HG03354 (cell line): ENCODE results near the gene IL16.

Source experiments
- ATAC-seq: cut with Tn5 transposase; IDR thresholded peaks from one replicate; pipeline ENCODE4 v1.9.1; 2021; ENCODE audit warnings: mild to moderate bottlenecking; ENCODE audit not compliant: unreplicated experiment, poor library complexity, severe bottlenecking

IL16 gene

DNA sequence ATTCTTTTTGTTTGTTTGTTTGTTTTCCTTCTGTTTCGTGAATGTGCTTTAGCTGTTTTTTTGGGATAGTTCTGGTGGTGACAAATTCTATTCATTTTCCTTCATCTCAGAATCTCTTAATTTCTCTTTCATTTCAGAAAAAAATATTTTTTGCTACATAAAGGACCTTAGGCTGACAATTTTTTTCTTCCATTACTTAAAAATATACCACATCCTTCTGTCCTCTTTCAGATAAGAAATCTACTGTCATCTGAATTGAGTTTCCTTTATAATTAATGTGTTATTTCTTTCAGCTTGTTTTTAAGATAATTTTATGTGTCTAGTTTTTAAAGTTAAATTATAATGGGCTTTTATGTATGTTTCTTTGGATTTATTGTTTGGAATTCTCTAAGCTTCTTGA, 47.6 kb downstream of the IL16 start:
- ATAC-seq: no peak

DNA sequence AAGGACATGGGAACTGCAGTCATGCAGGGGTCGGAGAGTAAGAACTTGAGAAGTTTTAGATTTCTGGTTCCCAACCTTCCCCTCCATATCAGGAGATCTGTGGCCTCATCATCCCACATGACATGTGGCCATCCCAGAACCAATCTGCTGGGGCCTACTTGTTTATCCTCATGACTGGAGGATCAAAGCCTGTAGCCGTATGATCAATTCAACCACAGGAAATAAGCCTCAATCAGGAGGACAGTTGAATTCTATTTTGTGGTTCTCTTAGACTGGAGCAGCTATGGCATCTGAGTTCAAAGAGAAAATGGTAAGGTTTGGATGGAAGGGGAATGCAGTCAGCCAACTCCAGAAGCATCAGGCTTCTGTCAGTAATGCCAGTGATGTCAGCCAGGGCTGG, 57.2 kb downstream of the IL16 start:
- no peak for ATAC-seq

DNA sequence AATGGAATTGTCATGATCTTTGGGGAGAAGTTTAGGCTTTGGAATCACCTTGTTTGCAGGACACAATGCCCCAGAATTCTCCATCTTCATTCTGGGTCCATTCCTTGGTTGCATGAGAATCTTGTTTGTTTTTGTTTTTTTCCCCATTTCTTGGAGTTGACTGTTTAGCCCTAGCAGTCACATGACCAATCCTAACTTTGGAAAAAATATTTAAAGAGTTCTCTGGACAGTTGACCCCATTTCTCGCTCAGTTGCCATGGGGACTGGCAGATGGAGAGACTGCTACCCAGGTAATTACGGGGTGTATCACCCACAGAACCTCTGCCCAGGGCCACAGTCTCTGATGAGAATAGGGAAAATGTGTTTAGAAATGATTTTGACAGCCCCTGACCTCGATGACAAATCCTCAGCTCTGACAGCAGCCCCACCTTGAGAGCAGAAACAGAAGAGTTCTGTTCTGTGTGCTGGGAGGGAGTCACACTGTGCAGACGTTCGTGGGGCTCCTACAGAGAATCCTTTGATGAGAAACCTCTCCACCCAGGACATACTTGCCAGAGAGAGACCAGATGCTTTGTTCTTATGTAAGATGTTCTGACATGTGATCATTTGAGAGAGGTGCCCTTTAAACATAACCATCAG, 57.7 kb downstream of the IL16 start:
- ATAC-seq: no peak

DNA sequence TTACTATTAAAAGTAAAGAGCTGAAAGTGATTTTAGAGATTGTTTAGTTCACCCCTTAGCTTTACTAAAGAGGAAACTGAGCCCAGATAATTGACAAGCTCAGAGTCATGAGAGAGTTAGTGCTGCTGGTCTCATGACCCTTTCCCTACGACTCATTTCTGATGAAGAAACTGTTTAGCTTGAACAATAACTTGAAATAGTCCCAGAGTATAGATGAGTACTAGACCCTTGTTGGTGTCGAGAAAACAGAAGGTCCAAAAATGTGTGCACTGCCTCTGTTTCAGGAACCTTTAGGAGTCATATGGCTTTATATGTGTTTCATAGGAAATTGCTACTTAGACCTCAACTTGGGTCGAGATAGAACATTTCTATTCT, 58.2 kb downstream of the IL16 start:
- ATAC-seq: no peak

DNA sequence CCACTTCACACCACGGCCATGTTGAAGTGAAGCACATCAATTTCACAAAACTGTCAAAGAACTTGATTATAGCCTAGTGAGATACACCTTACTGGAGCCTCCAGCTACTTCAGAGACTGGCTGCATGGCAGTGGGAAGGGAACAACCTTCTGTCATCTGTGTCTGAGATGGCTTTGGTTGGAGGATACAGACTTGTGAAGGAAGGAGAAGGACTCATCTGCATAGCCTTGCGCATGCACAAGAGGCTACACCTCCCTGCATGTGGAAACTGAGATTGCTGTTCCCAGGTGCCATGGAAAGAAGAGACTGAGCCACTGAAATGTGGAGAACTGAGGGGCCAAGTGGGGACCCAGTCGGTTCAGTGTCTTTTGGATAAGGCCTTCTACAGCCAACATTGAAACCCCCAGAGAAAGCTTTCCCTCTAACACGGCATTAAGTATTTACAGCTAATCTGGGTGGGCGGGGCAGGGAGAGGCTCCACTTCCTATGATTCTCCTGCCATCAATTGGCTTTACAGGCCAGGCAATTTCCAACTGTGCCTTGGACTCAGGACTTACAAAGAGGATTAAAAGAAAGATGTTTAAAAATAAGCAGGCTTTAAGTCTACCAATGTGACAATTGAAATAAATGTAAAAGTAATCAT, 58.8 kb downstream of the IL16 start:
- ATAC-seq: no peak

DNA sequence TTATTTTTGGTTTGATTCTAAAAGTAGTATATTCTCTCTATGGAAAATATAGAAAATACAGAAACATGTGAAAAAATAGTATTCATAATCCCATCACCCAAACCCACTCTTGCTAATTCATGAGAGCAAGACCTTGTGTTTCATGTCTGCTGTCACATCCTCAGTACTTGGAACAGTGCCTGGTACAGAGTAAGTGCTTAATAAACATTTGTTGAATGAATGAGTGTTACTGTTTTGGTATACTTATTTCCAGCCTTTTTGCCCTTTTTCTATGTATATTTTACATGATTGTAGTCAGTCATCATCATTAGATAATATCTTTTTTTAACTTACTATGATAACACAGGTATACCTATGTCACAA, 59.3 kb downstream of the IL16 start:
- no peak for ATAC-seq

DNA sequence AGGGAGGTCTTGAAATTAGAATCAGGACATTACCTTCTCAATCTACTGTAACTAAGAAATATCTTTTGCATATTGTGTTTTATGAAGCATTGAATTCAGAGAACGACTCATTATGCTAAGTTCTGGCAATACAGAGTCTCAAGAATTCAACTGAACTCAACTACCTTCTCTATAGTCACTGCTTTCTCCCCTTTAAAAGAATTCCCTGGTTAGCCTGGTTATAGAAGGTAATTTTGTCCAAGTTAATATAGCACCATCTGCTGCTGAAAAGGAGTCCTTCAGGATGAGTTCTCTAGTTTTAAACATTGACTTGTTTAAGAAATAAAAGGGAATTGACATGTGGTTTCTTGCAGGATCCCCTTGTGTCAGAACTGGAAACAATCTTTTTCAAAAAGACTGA, 60.2 kb downstream of the IL16 start:
- ATAC-seq: no peak

DNA sequence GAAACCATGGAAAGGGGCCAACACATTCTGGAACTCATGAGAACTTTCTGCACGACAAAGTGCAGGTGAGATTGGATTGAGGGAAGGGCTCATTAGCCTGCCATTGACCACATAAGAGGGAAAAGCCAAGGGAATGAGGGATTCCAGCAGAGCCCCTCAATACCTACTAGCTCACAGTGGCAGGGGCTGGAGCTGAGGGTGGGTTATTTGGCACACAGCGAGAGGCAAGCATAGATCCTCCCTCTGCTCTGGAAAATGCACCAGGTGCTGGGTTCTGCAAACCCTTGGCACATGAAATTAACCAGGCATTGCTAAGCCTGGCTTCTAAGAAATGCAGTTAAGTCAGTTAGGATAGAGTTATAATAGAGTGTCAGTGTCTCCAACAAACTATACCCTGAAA, 60.8 kb downstream of the IL16 start:
- no peak for ATAC-seq

DNA sequence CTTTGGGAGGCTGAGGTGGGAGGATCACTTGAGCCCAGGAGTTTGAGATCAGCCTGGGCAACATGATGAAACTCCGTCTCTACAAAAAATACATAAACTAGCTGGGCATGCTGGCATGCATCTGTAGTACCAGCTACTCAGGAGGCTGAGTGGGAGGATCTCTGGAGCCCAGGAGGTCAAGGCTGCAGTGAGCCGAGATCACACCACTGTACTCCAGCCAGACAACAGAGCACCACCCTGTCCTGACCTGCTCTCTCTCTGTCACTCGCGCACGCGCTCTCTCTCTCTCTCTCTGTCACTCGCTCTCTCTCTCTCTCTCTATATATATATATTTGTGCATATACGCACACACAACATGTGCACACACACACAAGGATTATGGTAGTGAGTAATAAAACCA, 61.8 kb downstream of the IL16 start:
- ATAC-seq: no peak

DNA sequence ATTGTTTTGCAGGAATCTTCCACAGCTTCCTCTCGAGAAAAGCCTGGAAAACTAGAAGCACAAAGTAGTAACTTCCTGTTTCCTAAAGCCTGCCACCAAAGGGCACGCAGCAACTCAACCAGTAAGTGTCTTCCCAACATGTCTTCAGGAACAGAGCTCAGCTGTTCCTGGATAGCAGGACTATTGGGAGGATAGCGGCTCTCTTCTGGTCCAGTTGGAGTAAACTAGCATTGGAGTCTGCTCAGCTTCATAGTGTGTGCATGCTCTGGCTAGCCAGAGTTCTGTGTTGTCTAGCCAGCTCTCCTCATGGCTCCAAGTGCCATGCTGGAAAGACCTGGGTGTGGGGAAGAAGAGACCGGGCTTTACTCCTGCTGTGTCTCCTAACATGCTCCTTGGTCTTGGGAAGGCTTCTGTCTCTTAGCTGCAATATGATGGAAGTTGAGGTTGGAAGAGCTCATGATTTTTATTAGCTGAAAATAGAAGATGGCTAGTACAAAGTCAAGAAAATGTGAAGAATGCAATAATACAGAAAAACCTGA, 63.1 kb downstream of the IL16 start:
- ATAC-seq: no peak

DNA sequence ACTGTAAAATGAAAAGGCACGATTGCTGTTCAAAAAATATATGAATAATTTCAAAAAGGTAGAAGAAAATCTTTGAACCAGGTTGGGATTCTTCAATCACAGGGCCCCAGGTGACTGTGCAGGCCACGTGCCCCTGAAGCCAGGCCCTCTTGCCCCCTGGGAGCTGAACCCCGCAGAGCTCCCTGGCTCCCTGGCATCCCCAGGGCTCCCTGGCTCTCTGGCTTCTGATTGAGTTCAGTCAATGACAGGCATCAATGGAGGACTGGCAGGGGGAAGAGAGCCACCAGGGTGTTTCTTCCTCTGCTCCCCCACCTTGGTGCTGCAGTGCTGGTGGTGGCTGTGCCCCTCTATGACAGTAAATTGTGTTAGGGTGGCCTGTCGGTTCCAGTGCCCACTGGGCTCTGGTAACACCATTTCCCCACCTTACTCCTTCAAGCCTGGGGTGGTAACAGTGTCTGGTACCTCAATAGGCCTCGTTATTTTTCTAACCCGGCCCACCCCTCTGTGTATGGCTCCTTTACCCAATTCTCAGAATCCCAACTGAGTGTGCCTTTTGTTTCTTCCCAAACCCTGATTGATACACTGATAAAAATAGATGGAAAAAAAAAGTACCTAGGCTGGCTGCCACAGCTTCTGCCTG, 64.6 kb downstream of the IL16 start:
- no peak for ATAC-seq

DNA sequence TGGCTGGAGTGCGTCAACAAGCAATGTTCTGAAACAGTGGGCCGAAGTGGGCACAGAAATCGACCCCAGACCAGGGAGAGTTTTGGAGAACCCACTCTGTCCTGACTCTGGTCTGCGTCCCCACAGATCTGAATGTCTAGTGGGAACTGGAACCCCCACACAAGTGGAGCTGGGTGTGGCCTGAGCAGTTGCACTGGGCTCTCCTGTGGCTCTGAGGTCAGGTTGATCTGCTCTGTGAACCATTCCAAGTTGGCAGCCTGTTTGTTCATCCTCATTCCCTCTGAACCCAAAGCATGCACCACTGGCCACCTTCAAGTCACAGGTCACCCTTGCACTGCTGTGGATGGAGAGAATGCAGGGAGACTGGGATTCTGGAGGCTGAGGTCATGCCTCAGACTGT, 66.8 kb downstream of the IL16 start:
- no peak for ATAC-seq

DNA sequence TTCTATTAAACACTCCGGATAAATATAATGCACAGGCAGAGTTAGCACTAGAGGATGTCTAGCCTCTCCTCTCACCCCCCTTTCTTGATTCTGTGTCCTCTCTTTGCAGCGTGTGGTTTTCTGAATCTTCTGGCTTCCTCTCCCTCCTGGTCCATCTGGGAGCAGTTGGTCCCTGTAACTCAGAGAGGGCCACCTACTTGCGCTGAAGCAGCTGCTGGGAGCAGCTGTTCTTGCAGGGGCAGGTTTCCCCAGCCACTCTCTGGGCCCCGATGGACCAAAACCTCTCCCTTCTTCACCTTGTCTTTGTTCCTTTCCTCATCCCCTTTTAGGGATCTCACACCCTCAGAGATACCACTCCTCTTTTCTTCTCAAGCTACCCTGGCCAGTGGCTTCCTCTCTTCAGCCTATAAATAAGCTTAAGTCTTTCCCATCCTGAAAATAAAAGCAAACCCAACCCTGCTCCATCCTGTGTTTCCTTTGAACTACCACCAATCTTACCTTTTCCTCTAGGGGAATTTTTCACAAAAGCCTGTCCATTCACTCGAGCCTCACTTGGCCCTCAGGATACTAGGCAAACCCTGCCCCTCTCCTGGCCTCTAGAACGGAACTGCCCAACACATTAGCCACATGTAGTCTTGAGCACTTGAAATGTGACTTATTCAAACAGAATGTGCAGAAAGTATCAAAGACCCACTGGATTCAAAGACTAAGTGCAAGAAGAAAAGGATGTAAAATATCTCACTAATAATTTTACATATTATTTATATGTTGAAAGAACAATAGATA, 67.6 kb downstream of the IL16 start:
- no peak for ATAC-seq

DNA sequence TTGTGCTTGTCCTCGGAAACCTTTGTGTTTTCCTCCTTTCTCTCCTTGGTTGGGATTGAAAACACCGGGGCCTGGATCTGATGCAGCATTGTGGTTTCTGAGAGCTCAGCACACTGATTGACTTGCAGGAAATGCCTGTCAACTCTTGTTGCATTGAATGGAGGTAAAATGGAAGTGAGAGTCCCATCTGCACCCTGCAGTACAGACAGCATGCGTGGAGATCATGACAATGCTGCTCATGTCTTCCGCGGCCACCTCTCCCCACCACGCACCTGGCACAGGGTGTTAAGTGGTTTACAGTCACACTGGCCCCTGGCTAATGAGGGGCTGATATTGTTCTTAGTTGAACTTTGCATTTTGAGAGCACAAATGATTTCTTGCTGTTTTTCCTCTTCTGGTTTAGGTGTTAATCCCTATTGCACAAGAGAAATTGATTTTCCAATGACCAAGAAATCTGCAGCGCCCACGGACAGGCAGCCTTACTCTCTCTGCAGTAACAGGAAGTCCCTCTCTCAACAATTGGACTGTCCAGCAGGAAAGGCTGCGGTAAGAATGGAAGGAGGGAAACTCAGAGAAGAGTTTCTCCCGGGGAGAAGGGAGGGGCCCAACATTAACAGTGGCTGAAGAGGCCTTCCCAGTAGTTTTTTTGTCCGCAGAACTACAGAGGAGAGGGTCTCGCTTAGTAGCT, 68.7 kb downstream of the IL16 start:
- peak; percentile 20 for ATAC-seq

DNA sequence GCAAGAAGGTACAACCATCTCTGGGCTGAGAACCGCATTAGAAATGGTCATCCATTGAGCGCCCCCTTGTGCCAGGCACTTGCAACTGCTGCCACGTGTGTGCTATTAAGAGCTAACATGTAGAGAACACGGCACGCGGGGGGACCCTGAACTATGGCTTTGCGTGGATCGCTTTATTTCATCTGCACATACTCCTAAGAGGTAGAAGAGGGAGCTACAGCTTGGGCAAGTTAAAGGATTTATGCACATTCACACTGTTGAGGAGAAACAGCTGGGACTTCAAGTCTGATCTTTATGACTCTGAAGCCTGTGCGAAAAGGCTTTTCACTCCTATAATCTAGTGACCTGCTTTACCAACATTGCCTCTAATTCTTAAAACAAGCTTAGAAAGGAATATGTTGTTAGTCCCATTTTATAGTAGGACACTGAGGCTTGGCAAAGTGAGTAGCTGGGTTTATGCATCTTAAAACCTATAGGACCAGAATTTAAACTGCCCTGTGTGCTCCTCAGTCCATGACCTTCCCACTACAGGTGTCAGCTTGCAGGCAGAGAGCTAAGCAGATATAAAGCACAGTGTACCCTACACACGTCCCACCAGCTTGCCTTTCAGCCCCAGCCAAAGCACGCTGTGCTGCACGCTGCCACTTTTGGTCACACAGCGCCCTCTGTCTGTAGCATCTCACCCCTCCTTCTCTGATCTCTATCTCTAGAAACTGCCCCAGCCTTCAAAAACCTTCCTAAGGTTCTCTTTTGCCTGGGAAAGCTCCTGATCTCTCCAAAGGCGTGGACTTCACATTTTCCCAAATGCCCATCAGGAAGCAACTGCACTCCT, 69.5 kb downstream of the IL16 start:
- peak; percentile 87 for ATAC-seq

DNA sequence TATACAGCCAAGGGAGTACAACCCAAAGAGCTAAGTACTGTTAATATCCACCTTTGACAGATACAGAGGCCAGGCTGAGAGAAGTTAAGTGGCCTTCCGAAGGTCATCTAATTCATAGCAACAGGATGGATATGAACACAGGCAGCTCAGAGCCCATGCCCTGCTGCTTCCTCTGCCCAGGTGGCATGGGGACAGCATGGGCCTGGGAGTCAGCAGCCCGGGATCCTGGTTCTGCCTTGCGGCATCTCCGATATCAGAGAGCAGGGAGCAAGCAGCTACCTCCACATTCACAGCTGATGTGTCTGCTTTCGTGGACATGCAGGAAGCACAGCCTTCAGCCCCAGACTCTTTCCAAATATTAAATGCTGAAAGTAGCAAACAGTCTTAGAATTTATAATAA, 71.7 kb downstream of the IL16 start:
- ATAC-seq: no peak

DNA sequence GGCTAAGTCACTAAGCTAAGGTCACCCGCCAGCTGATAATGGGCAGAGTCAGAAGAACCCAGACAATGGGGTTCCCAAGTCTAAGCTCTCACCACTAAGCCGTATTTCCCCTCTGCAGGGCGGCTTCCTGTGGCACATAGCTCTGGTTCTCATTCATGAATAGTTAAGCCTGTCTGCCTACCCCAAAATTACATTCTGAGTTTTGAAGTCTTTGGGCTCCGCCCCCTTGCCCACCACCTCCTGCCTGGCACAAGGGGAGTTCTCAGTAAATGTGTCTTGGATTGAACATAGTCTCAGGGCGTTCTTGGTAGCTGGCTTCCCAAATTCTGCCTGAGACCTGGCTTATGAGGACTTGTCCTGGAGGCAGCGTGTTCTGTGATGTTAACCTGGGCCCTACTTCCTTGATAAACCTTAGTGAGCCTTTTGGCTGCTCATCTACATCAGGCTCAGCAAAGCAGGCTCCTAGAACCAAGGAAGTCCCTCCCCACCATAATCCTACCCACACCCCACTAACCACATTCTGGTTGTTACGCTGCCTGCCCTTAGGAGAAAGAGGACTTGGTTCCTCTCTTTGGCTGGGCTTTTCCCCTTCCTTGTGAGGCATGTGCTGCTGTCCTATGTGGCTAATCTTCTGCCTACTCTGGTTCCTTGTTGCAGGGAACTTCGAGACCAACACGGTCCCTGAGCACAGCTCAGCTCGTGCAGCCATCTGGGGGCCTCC, 72.4 kb downstream of the IL16 start:
- no peak for ATAC-seq

DNA sequence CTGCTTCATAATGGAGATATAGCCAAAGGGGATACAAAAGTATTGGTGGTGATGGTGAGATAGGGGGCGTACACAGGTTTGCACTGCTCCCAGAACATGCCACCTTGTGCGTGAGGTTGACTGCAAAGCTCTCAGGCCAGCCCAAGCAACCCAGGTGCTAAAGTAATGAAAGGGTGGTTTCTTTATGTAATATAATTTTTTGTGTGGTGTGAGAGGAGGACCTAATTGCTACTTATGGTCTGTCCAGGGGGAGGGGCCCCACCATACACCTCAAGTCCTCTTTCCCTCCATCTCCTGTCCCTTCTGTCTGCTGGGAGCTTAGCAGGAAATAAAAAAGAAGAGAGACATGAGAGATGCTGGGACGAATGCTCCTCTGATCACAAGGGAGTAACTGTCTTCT, 73.5 kb downstream of the IL16 start:
- ATAC-seq: no peak
